ENCODE results near the gene BTNL3. TPM values are rescaled to one million over a fixed set of nuclear protein-coding genes. Genes with fewer than 3 reads are reported as not detected.
"Not testable (repeated sequence)": the region's sequence is repeated elsewhere in the genome, so short reads cannot be mapped to it uniquely, and the experiment has no call there.

BTNL3 gene
- polyA plus RNA-seq, 3 donors = 0.09 TPM; not detected in 2

DNA sequence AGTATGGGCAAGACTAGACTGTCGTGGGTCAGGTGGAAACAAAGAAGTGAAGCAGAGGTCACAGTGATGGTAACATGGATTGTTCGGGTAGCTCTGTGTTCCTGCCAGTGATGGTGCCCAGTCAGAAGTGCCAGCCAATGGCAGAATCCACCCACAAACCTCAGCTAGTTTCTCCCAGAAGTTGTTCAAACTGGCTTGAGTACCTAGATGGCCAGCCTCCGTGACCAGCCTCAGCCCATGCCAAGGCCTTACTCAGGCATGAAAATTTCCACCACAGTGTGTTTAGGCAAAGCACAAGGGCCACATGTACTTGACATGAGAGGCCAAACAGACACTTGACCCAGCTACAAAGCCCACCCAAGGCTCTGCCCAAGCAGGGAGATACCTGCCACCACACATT, 32.0 kb downstream of the BTNL3 start:
- DNase-seq = no peak

GRCh38 chr5:181024245-181025064, 35.8 kb downstream of the BTNL3 start:
- DNase-seq = no peak

- no peak for DNase-seq
Observed at GRCh38 chr5:181027452-181028031, 38.9 kb downstream of the BTNL3 start.

DNA sequence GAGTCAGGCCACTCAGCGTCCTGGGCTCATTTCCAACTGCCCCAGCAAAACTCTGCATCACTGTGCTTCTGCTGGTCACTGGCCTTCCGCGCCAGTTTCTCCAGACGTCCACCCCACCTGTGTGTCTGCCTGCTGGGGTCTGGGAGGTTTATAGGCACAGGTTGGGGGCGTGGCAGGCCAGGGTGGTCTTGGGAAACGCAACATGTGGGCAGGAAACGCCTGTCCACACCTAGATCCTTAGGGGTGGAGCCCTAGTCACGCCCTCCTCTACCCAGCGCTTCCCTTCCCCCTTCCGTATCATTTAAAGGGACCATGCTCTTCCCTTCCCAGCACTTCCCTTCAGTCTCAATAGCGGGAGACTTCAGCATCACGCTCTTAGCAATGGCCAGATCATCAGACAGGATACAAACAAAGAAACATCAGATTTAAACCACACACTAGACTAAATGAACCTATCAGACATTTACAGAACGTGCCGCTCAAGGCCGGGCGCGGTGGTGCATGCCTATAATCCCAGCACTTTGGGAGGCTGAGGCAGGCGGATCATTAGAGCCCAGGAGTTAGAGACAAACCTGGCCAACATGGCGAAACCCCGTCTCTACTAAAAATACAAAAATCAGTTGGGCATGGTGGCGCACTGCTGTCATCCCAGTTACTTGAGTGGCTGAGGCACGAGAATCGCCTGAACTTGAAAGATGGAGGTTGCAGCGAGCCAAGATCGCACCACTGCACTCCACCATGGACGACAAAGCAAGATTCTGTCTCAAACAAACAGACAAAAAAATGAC, 39.6 kb downstream of the BTNL3 start:
- DNase-seq = no peak

- no peak for DNase-seq
Observed at GRCh38 chr5:181031716-181032115, 43.1 kb downstream of the BTNL3 start.

DNA sequence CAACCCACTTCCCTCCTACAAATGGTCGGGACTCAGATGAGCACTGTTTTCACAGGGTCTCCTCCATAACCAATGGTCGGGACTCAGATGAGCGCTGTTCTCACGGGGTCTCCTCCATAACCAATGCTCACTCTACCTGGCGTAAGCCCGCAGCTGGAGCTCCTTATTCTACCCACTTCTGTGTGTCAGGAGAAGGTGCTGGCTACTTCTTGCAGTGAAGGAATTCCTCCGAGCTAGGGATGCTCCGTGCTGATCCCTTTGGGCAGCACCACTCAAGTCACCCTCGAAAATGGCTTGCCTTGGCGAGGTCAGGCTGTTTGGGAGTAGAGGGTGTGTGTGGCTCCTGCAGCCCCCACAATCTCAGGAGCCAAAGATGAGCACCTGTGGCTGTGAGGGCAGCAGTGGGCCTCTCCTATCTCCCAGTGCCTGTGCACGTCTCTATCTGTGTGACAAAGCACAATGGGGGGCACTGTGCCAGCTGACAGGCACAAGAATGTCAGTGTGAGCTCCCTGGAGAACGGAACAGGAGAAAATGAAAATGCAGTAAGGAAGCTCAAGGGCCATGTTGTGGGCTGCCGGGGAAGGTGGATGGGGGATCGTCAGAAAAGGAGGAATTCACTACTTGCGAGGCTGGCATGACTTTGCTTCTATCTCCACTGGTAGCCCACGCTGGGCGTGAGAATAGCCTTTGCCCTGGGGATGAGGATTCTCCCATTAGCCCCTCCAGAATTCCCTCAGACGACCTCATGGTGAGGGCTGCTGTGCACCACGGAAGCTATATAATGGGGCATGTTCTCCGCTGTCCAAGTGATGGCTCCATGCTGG, 47.6 kb downstream of the BTNL3 start:
- DNase-seq = no peak

- DNase-seq = no peak
Observed at GRCh38 chr5:181036816-181037364, 48.2 kb downstream of the BTNL3 start.

GRCh38 chr5:181037365-181037861, 48.8 kb downstream of the BTNL3 start:
- DNase-seq = no peak

DNA sequence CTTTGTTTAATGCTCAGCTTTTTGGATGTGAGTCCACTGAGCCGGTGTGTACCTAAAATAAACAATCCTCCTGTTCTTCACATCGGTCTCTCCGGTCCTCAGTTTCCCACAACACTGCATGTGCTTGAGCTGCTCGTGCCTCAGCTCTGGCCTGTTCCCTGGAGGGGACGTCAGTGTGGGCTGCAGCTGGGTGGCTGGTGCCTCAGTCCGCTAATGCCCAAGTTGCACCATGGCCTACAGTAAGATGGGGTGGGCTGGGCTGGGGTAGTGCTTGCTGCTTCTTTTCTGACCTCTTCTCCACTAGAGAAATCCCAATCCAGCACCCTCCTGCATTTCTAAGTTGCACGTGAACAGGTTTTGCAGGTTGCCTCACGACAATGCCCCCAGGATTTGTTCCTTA, 50.8 kb downstream of the BTNL3 start:
- DNase-seq = no peak

DNA sequence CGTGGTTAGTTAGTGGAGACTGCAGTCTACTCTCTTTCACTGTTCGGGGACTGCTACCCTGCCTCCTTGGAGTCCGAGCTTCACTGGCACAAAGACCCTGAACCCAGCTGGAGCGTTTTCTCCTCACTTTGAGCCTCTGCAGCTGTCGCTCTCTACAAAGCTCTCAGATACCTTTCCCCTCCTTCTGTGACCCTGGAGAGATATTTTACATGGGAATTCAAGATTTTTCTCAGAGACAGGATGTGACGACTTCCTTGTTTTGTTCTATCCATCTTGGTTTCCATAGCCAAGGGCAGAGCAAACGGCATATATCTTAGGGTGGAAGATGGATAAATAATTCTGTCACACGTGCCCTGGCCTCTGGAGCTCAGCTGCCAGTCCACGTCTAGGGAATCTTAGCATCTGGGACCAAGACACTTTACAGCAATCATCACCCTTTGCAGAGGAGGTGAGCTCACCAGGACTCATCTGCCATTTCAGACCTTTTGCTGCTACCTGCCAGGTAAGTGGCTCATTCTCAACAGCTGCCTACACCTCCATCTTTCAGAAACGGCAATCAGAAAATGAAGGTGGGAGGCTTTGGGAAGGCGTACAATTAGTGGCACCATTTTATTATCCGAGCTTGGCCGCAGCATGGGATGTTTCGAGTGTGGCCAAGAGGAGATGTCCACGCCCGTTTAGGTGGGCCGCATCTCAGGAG, 51.4 kb downstream of the BTNL3 start, which contains the start of gene BTNL9:
Gene BTNL9, plus strand, starts transcription at position 336 of the 700 bp plus-strand sequence. CDS start 5,224 bp downstream, outside the sequence.
- DNase-seq = peak; percentile 57

- DNase-seq = no peak
Observed at GRCh38 chr5:181040631-181040945, 51.9 kb downstream of the BTNL3 start.

GRCh38 chr5:181041043-181041442, 52.4 kb downstream of the BTNL3 start:
- DNase-seq = no peak

GRCh38 chr5:181042036-181042713, 53.5 kb downstream of the BTNL3 start:
- DNase-seq = no peak

DNA sequence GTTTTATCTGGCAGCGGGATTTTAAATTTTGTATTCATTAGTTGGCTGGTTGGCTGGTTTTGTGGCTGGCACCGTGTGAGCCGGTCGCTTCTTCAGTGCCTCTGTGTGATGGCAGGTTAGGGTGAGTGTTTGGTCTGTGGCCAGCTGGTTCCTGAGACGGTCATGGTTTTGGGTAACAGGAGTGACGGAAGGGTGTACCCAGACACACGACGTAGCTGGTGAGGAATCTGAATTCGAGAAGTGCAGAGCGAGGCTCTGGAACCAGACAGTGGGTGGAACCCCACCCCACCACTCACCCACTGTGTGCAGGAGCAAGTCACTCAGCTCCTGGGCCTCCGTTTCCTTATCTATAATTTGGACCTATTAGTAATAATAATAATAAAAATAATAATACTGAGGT, 54.1 kb downstream of the BTNL3 start:
- DNase-seq = no peak

DNA sequence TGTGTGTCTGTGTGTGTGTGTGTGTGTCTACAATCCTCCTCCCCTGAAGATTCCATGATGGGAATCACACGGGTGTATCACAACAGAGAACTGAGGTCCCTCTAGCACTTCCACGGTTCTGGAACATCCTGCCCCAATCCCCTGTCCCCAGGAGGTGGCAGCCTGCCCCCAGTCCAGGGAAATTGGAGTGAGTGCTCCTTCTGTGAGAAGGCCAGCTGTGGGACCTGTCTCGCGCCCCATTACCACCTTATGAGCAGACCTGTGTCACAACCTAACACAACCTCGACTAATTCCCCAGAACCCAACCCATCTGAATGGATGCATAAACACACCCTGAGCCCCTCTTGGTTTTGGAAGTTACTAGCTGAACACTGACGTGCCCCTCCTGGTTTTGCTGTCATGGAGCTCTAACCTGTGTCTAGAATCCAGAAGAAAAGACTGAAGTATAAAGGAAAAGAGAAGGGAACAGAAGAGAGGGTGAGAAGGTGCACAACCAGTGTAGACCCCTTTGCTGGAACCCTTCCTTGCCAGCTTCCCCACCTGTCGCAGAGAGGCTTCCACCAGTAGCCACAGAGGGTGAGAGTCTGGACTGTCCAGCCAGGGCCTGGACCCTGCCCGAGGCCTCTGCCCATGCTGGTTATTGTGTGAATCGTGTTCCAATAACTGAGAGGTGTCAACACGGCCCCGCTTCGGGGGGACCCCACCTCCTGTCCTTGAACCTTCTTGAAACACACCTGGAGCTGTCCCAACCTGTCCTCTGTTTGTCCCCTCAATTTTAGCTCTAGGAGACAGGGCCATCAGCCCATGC, 54.8 kb downstream of the BTNL3 start:
- no peak for DNase-seq

DNA sequence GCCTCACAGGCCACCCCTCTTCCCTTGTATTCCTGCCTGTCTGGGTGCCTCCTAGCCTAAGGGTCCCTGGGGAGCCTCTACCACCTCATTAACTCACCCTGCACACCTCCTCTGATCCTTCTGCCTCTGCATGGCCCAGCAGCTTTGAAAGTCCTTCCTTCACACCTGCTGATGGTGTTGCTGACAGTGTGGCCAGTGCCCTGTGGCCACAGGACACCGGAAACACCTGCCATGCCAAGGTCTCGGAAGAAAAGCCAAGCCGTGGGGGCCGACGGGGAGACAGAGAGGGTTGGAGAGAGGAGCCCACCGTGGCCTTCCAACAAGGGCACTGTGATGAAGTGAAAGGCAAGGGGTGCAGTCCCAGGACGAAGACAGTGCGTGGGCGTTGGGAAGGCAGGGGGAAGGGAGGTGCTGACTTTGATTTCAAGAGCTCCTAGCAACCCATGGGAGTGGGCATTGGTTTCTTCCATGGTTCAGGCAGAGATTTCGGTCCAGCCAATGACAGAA, 55.5 kb downstream of the BTNL3 start:
- no peak for DNase-seq

DNA sequence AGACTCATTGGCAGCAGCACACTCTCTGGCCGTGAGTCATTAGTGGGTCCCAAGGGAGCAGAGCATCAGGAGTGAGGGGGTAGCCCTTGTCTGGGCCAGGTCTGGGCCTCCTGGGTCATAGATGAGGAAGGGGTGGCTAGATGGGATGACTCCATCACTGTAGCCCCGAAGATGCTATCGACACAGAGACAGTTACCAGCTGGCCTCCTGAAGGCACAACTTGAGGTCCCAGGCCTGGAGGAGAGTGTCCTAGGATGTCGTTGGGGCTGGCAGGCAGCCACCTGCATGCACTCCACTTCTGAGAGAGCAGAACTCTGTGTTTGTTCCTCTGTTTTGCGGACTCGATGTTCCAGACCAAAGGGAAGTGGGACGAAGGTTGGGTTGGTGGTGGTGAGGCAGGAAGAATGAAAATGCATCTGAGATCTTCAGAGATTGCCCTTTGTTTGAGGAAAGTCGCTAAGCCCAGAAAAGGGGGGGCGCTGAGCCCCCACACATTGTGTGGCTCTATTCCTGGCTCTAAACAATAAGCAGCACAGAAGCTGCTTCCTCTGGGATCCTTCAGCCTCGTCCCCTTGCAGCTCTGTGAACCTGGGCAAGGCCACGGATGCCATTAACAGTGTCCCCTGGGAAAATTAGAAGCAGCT, 56.1 kb downstream of the BTNL3 start:
- no peak for DNase-seq

DNA sequence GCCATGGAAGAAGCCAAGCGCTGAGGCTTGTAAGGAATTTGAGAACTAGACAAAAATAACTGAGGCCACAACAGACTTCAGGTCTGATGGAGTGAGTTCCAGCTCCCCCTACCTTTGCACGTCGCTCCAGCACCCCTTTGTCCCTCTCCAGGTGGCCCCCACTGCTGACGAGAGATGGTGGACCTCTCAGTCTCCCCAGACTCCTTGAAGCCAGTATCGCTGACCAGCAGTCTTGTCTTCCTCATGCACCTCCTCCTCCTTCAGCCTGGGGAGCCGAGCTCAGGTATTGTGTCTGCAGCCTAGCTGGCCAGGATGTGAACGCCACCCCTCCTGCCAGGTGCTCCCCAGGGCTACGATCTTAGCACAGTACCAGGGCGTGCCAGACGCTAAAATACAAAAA, 56.7 kb downstream of the BTNL3 start:
- DNase-seq = no peak

DNA sequence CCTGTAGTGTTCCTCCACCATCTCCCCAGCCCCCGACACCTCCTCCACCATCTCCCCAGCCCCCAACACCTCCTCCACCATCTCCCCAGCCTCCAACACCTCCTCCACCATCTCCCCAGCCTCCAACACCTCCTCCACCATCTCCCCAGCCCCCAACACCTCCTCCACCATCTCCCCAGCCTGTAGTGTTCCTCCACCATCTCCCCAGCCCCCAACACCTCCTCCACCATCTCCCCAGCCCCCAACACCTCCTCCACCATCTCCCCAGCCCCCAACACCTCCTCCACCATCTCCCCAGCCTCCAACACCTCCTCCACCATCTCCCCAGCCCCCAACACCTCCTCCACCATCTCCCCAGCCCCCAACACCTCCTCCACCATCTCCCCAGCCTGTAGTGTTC, 57.2 kb downstream of the BTNL3 start:
- not testable (repeated sequence) for DNase-seq
